Measurements from ENCODE around the gene IFIT5. TPM values are rescaled to one million over a fixed set of nuclear protein-coding genes. Genes with fewer than 3 reads are reported as not detected.

The IFIT5 gene
- total RNA-seq, 4 donors from 2014 or later = 6.9 to 32.8 (median 17.3) TPM

- DNase-seq (ENCODE audit: low spot score) (no peak), ATAC-seq (ENCODE audit: low FRiP score) (no peak)
- TF ChIP-seq CTCF (IDR thresholded peaks at IDR 0.05) = no peak
Measured at GRCh38 chr10:89450901-89451300, 36.5 kb downstream of the IFIT5 start.

GRCh38 chr10:89452193-89452592 lies 37.8 kb downstream of the IFIT5 start:
- TF ChIP-seq CTCF (IDR thresholded peaks at IDR 0.05) = no peak
- no peak for DNase-seq (ENCODE audit: low spot score)
- ATAC-seq (ENCODE audit: low FRiP score) = no peak

- ATAC-seq (ENCODE audit: low FRiP score) (no peak), DNase-seq (ENCODE audit: low spot score) (no peak)
- TF ChIP-seq CTCF (IDR thresholded peaks at IDR 0.05) = no peak
Measured at GRCh38 chr10:89454561-89455347, 40.4 kb downstream of the IFIT5 start.

GRCh38 chr10:89458291-89458690 lies 43.9 kb downstream of the IFIT5 start:
- no peak for TF ChIP-seq CTCF (IDR thresholded peaks at IDR 0.05)
- DNase-seq (ENCODE audit: low spot score) = no peak
- no peak for ATAC-seq (ENCODE audit: low FRiP score)

- no peak for TF ChIP-seq CTCF (IDR thresholded peaks at IDR 0.05)
- DNase-seq (ENCODE audit: low spot score) (no peak), ATAC-seq (ENCODE audit: low FRiP score) (no peak)
Measured at GRCh38 chr10:89458784-89459183, 44.4 kb downstream of the IFIT5 start.

GRCh38 chr10:89463846-89464537 lies 49.6 kb downstream of the IFIT5 start:
- DNase-seq (ENCODE audit: low spot score) (no peak), ATAC-seq (ENCODE audit: low FRiP score) (no peak)
- TF ChIP-seq CTCF (IDR thresholded peaks at IDR 0.05) = no peak

GRCh38 chr10:89465196-89465595 lies 50.8 kb downstream of the IFIT5 start:
- ATAC-seq (ENCODE audit: low FRiP score) (no peak), DNase-seq (ENCODE audit: low spot score) (no peak)

More at GRCh38 chr10:89465196-89465595, 50.8 kb downstream of the IFIT5 start:
- no peak for TF ChIP-seq CTCF (IDR thresholded peaks at IDR 0.05)
